Caco-2 (cell line): Measurements from ENCODE around the gene CYP4F8. TPM values are rescaled to one million over a fixed set of nuclear protein-coding genes. Genes with fewer than 3 reads are reported as not detected.

Experiments
- BruUV-seq: library from RNA; stranded (reverse); fragments of 400-500 nt; replicated peaks from 2 replicates; lab custom pipeline; 2021; lab: Mats Ljungman, UMichigan
- CTCF ChIA-PET: fragments of 300-600 bp; sonication (Branson Sonifier 250); formaldehyde crosslinking; loops from one replicate; lab custom pipeline; 2022; ENCODE audit warnings: antibody characterized with exemption; lab: Charles Lee
- POLR2A ChIA-PET: fragments of 300-600 bp; sonication (Branson Sonifier 250); formaldehyde crosslinking; loops from one replicate; lab custom pipeline; 2022; ENCODE audit warnings: antibody characterized with exemption; lab: Charles Lee
- DNase-seq, 2 experiments: peaks; one replicate each; pipeline versions ENCODE4 v3.0.0 to v3.0.0-alpha.2; 2020 to 2022
- H3K27me3 ChIP-seq: replicated peaks from 2 replicates; pipeline ENCODE4 v1.6.0; 2011; ENCODE audit warnings: low read length; ENCODE audit not compliant: control insufficient read depth, insufficient read depth
- H3K36me3 ChIP-seq: 2 replicates; pipeline ENCODE4 v1.5.1; 2011; ENCODE audit warnings: low read length; ENCODE audit not compliant: control insufficient read depth, insufficient read depth
- H3K4me1 ChIP-seq: fragments of 250-450 bp; sonication (Bioruptor Pico); 2 replicates; pipeline ENCODE4 v1.5.1; 2020; ENCODE audit warnings: mild to moderate bottlenecking
- H3K4me3 ChIP-seq: 2 replicates; pipeline ENCODE4 v1.5.1; 2011; ENCODE audit warnings: low read depth, mild to moderate bottlenecking, control low read depth, low read length
- H3K9me3 ChIP-seq: fragments of 250-450 bp; sonication (Bioruptor Pico); 2 replicates; pipeline ENCODE4 v1.5.1; 2020; ENCODE audit warnings: mild to moderate bottlenecking, moderate library complexity
- H3K27ac Mint-ChIP-seq: one replicate; pipeline ENCODE4 v1.8.0; 2022; ENCODE audit warnings: mixed read lengths; ENCODE audit not compliant: unreplicated experiment
- H3K27me3 Mint-ChIP-seq: one replicate; pipeline ENCODE4 v1.8.0; 2022; ENCODE audit warnings: mixed read lengths; ENCODE audit not compliant: insufficient read depth, unreplicated experiment
- H3K36me3 Mint-ChIP-seq: one replicate; pipeline ENCODE4 v1.8.0; 2022; ENCODE audit warnings: mild to moderate bottlenecking, mixed read lengths; ENCODE audit not compliant: insufficient read depth, unreplicated experiment
- H3K4me1 Mint-ChIP-seq: one replicate; pipeline ENCODE4 v1.8.0; 2022; ENCODE audit warnings: low read depth, mixed read lengths; ENCODE audit not compliant: unreplicated experiment
- H3K4me3 Mint-ChIP-seq: one replicate; pipeline ENCODE4 v1.8.0; 2022; ENCODE audit warnings: mild to moderate bottlenecking, moderate library complexity, mixed read lengths; ENCODE audit not compliant: unreplicated experiment
- H3K9me3 Mint-ChIP-seq: one replicate; pipeline ENCODE4 v1.8.0; 2022; ENCODE audit warnings: mixed read lengths; ENCODE audit not compliant: unreplicated experiment
- CTCF ChIP-seq, 2 experiments: fragments of 200-600 bp in 1 of 2; IDR thresholded peaks; 1 replicate in 1 of 2; 2 replicates in 1 of 2; pipeline versions ENCODE4 v1.5.1 to v1.8.0; 2011 to 2022; ENCODE audit warnings: antibody characterized with exemption in 1 of 2, control low read depth in 1 of 2, inconsistent platforms in 1 of 2, low read depth in 1 of 2, low read length in 1 of 2, mild to moderate bottlenecking in 1 of 2, moderate library complexity in 1 of 2; ENCODE audit not compliant: insufficient read depth in 1 of 2, severe bottlenecking in 1 of 2, unreplicated experiment in 1 of 2
- intact Hi-C: fragments of 100-400 bp; cut with micrococcal nuclease; formaldehyde crosslinking; loops from one replicate; pipeline ENCODE4 v1.10.0; 2022; ENCODE audit not compliant: unreplicated experiment
- total RNA-seq: library from RNA; stranded (reverse); gene quantifications from 2 replicates; pipeline ENCODE4 v1.2.3, GENCODE V29; 2022

Gene CYP4F8
- total RNA-seq, 1 experiment from 2014 or later: not detected

- Histone ChIP-seq H3K4me3 (no peak within 1 kb of the TSS), H3K9me3 (no peaks in the 10 kb centered on the region), H3K4me1 (no peaks in the 10 kb centered on the region), H3K27me3 (no peaks in the 10 kb centered on the region), H3K36me3 (no peaks in the 10 kb centered on the region)
- intact Hi-C loops: no loop called here
- Mint-ChIP-seq H3K36me3 (no peaks in the 10 kb centered on the region), H3K27me3 (peaks cover 6% of the 10 kb centered on the region), H3K9me3 (no peaks in the 10 kb centered on the region), H3K4me1 (no peaks in the 10 kb centered on the region), H3K4me3 (no peak within 1 kb of the TSS), H3K27ac (no peak within 1 kb of the TSS)
- no peak for DNase-seq
- BruUV-seq: no TSS peak
- POLR2A ChIA-PET: no interaction called here
- CTCF ChIA-PET: no interaction called here
- no peak for TF ChIP-seq CTCF (IDR thresholded peaks at IDR 0.05; ENCODE audit: insufficient read depth in 1 of 2, low read depth in 1 of 2, low read length in 1 of 2, severe bottlenecking in 1 of 2, unreplicated experiment in 1 of 2)
These were observed 57.7 kb downstream of the CYP4F8 start, which contains the start of gene CYP4F12 for GRCh38 chr19:15672580-15673175. CYP4F12 (plus strand) TSS chr19:15673087; CDS start chr19:15673530, 443 bp downstream.

GRCh38 chr19:15673176-15673654 is 58.2 kb downstream of the CYP4F8 start:
- no peaks in the 10 kb centered on the region for H3K36me3 Mint-ChIP-seq
- no peak for DNase-seq
- H3K27me3 ChIP-seq: no peaks in the 10 kb centered on the region
- H3K4me3 ChIP-seq: no peak overlapping the region
- H3K4me3 Mint-ChIP-seq: no peak overlapping the region
- peaks cover 10% of the 10 kb centered on the region for H3K27me3 Mint-ChIP-seq
- H3K9me3 Mint-ChIP-seq: peaks cover 4% of the 10 kb centered on the region
- H3K36me3 ChIP-seq: no peaks in the 10 kb centered on the region
- no peak for TF ChIP-seq CTCF (IDR thresholded peaks at IDR 0.05; ENCODE audit: insufficient read depth in 1 of 2, low read depth in 1 of 2, low read length in 1 of 2, severe bottlenecking in 1 of 2, unreplicated experiment in 1 of 2)
- ChIA-PET CTCF (no interaction called here), POLR2A (no interaction called here)
- no peaks in the 10 kb centered on the region for H3K9me3 ChIP-seq
- H3K4me1 ChIP-seq: no peaks in the 10 kb centered on the region
- no TSS peak for BruUV-seq
- H3K27ac Mint-ChIP-seq: no peak overlapping the region
- intact Hi-C loops: no loop called here
- H3K4me1 Mint-ChIP-seq: no peaks in the 10 kb centered on the region

- Mint-ChIP-seq H3K9me3 (peaks cover 6% of the 10 kb centered on the region), H3K4me3 (no peak overlapping the region), H3K36me3 (no peaks in the 10 kb centered on the region), H3K4me1 (no peaks in the 10 kb centered on the region), H3K27ac (no peak overlapping the region), H3K27me3 (peaks cover 10% of the 10 kb centered on the region)
- Histone ChIP-seq H3K4me3 (no peak overlapping the region), H3K27me3 (no peaks in the 10 kb centered on the region), H3K36me3 (no peaks in the 10 kb centered on the region), H3K4me1 (no peaks in the 10 kb centered on the region), H3K9me3 (no peaks in the 10 kb centered on the region)
- no peak for DNase-seq
- BruUV-seq: no TSS peak
- no peak for TF ChIP-seq CTCF (IDR thresholded peaks at IDR 0.05; ENCODE audit: insufficient read depth in 1 of 2, low read depth in 1 of 2, low read length in 1 of 2, severe bottlenecking in 1 of 2, unreplicated experiment in 1 of 2)
- ChIA-PET CTCF (no interaction called here), POLR2A (no interaction called here)
- intact Hi-C loops: no loop called here
These were observed 60.5 kb downstream of the CYP4F8 start for GRCh38 chr19:15675560-15675959.
